ENCODE results near the gene TIAM2.
"Not testable (repeated sequence)": the region's sequence is repeated elsewhere in the genome, so short reads cannot be mapped to it uniquely, and the experiment has no call there.

Gene TIAM2

DNA sequence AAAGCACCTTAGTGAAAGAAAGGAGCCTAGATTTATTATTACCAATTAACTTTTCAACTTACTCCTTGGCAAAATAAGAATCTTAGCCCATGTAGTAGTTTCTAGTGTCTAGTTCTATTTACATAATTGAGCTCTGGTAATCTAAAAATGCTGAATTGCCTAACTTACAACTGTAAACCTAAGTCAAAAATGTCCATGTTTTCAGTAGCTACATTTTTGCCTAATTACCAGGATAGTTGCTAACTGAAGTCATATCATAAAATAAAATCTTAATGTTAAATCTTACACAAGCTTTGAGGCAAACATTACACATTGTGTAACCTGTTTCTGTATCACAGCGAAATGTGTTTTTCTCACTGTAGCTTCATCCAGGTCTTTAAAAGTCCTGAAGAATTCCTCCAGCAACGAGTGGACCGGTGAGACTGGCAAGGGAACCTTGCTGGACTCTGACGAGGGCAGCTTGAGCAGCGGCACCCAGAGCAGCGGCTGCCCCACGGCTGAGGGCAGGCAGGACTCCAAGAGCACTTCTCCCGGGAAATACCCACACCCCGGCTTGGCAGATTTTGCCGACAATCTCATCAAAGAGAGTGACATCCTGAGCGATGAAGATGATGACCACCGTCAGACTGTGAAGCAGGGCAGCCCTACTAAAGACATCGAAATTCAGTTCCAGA, 261.1 kb downstream of the TIAM2 start:
- no peak for TF ChIP-seq POLR2AphosphoS5 (IDR thresholded peaks at IDR 0.05; ENCODE audit: low read depth, low read length)
- DNase-seq (ENCODE audit: insufficient read length) (no peak), FAIRE-seq (no peak)

DNA sequence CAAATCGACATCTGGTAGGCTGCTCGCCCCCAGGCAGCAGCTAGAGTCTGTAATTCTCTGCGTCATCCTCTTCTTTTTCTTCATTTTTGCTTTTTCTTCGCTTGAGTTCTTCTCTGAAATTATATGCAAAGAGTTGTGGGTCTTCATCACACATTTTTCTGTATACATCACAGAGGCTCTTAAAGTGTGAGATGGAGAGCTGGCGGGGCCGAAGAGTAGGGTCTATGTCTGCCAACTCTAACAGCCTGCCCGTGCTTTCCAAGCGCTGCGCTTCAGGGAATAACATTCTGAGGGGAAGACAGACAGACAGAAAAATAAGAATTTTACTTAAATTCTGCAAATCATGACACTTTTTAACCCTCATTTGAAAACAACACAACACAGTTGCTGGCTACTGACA, 262.7 kb downstream of the TIAM2 start:
- TF ChIP-seq TAF1 (IDR thresholded peaks at IDR 0.05; ENCODE audit: borderline replicate concordance, low read depth, low read length) (no peak), POLR2AphosphoS5 (IDR thresholded peaks at IDR 0.05; ENCODE audit: low read depth, low read length) (no peak), POLR2A (IDR thresholded peaks at IDR 0.05; ENCODE audit: low read depth, low read length) (no peak)
- no peak for FAIRE-seq
- DNase-seq (ENCODE audit: insufficient read length): no peak

DNA sequence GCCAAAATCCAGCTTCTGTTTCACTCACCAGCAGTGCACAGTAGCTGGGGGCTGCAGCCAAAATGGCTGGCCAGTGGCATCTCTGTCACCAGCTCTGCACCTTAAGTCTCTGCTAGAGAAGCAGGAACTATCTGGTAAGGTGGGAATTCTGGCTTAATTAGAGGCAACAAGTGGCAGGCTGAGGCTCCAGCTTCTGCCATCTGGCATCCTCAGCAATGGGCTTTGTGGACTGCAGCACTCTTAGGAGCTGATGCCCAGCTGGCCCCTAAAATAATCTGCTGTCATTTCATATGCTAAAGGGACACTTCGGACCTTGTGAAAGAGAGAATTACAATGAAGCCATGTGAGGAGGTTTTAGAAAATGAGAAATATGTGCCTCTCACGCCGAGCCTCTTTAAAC, 264.1 kb downstream of the TIAM2 start:
- FAIRE-seq: no peak
- no peak for TF ChIP-seq POLR2AphosphoS5 (IDR thresholded peaks at IDR 0.05; ENCODE audit: low read depth, low read length)
- TF ChIP-seq TAF1 (IDR thresholded peaks at IDR 0.05; ENCODE audit: borderline replicate concordance, low read depth, low read length): no peak
- TF ChIP-seq POLR2A (IDR thresholded peaks at IDR 0.05; ENCODE audit: low read depth, low read length): no peak
- DNase-seq (ENCODE audit: insufficient read length): no peak

DNA sequence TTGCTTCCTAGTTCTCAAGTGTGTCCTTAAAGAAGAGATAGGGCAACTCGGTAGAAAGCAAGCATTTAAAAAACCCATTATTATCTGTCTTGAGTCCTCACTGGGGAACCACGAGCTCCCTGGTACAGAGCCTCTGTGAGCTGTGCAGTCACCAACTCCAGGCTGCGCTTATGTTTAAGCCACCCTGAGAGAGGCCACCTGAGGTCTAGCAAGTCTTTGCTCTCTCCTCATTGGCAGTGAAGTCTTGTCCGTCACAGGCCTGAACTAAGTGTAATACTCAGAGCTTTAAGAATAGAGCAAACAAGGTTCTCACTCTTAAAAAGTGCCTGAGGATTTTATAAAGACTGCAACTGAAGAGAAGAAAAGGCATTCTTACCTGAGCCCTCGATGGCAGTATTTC, 264.8 kb downstream of the TIAM2 start:
- TF ChIP-seq POLR2AphosphoS5 (IDR thresholded peaks at IDR 0.05; ENCODE audit: low read depth, low read length) (no peak), POLR2A (IDR thresholded peaks at IDR 0.05; ENCODE audit: low read depth, low read length) (no peak), TAF1 (IDR thresholded peaks at IDR 0.05; ENCODE audit: borderline replicate concordance, low read depth, low read length) (no peak)
- no peak for FAIRE-seq
- no peak for DNase-seq (ENCODE audit: insufficient read length)

DNA sequence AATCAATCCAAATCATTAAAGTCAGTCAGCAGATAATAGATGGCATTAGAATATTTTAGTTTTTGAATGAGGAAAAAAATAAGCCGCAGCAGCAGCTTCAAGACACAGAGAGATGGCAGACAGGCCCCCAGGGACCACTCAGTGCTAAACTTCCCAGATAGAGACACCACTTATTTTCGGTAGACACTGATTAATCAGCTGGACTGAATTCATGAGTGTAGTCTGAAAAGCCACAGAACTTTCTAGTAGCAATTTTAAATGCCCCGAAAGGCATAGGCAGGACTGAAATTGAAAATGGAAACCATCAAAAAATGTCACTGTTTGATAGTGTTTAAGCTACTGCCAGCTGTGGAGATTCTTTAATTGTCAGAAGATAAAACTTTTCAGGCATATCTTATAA, 265.6 kb downstream of the TIAM2 start:
- FAIRE-seq (no peak), DNase-seq (ENCODE audit: insufficient read length) (no peak)
- TF ChIP-seq POLR2AphosphoS5 (IDR thresholded peaks at IDR 0.05; ENCODE audit: low read depth, low read length) (no peak), POLR2A (IDR thresholded peaks at IDR 0.05; ENCODE audit: low read depth, low read length) (no peak), TAF1 (IDR thresholded peaks at IDR 0.05; ENCODE audit: borderline replicate concordance, low read depth, low read length) (no peak)

DNA sequence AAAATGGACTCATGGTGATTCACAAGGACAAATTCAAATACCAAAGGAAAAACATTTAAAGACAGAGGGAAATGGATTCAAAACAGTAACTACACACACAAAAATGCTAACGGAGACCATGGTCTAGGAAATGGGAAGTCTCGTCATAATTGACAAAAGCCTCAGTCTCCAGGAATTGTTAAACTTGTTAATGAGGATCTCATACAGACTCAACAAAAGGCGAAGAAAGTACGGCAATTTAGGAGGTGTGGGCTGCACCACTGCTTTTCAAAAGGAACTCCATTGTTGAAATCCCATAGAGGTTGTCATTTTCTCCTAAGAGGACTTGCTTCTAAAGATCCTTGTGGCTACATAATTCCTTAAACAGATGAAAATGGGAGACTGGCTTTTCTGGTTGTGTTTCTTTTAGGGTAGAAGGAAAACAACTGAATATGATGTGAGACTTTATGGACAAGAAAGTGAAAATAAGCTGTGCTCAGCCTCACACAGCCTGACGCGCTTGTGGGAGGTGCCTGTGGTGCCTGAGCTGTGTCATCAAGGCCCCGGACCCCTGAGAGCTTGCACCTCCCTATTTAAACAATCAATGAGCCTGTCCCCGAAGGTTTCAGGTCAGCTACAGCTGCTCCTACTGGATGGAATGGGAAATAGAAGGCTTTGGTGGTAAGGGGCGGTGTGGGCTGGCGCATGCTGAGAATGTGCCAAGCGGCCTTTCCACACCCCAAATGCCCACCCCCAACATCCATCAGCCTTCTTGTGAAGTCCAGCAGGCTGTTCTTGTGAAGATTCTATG, 266.2 kb downstream of the TIAM2 start:
- no peak for FAIRE-seq
- TF ChIP-seq TAF1 (IDR thresholded peaks at IDR 0.05; ENCODE audit: borderline replicate concordance, low read depth, low read length): no peak
- TF ChIP-seq POLR2A (IDR thresholded peaks at IDR 0.05; ENCODE audit: low read depth, low read length): no peak
- no peak for TF ChIP-seq POLR2AphosphoS5 (IDR thresholded peaks at IDR 0.05; ENCODE audit: low read depth, low read length)

DNA sequence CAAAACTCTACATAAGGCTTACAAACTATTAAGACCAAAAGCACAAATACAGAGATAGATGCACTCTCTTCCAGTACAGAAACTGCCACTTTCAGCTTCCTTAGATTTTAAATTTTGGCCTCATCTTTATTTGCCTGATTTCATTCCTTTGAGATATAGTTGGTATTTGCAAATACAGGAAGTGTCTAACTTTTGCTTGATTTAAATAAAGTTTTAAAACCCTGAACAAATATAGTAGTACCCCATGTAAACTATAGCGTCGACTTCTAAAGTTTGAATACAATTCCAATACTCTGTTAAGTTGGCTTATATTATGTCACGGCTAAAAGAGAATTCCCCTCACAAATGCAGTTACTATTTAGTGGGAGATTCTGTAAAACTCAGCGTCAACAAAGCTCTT, 267.5 kb downstream of the TIAM2 start:
- no peak for DNase-seq (ENCODE audit: insufficient read length)
- FAIRE-seq: no peak
- no peak for TF ChIP-seq POLR2A (IDR thresholded peaks at IDR 0.05; ENCODE audit: low read depth, low read length)
- TF ChIP-seq TAF1 (IDR thresholded peaks at IDR 0.05; ENCODE audit: borderline replicate concordance, low read depth, low read length): no peak
- no peak for TF ChIP-seq POLR2AphosphoS5 (IDR thresholded peaks at IDR 0.05; ENCODE audit: low read depth, low read length)

More for the DNA sequence above, 266.2 kb downstream of the TIAM2 start:
- DNase-seq (ENCODE audit: insufficient read length): no peak

DNA sequence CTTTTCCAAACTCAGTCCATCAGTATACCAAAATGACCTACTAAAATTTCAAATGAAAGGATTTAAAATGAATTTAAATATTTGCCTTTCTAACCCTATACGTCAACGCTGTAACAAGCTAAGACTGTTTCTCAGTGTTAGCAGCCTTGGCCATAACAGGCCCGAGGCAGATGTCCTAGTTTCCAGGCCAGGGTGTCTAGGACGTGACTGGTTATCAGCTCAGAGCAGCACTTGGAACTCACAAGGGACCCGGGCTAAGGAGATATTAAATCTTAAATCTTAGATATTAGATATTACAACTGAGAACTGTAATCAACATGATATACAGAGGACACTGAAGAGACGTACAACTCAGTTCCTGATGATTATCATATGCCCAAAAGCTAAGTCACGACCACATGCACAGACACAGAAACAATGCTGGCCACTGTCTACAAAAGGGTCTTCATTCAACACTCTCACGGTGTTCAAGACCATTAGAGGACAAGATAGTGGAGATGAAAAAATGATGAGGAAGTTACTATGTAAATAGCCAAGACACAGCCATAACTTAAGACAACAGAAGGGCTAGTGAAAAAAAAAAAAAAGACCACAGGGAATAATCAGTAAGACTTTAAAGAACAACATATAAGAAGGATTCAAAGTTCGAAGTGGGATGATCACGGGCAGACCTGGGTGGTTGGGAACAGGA, 268.4 kb downstream of the TIAM2 start, which contains the start of gene CLDN20:
CLDN20 (plus strand) TSS at position 641 of the 691 bp plus-strand sequence. CDS start 11,707 bp downstream, outside the sequence.
- DNase-seq (ENCODE audit: insufficient read length) (no peak), FAIRE-seq (no peak)
- no peak for TF ChIP-seq POLR2AphosphoS5 (IDR thresholded peaks at IDR 0.05; ENCODE audit: low read depth, low read length)
- TF ChIP-seq POLR2A (IDR thresholded peaks at IDR 0.05; ENCODE audit: low read depth, low read length): no peak
- no peak for TF ChIP-seq TAF1 (IDR thresholded peaks at IDR 0.05; ENCODE audit: borderline replicate concordance, low read depth, low read length)

DNA sequence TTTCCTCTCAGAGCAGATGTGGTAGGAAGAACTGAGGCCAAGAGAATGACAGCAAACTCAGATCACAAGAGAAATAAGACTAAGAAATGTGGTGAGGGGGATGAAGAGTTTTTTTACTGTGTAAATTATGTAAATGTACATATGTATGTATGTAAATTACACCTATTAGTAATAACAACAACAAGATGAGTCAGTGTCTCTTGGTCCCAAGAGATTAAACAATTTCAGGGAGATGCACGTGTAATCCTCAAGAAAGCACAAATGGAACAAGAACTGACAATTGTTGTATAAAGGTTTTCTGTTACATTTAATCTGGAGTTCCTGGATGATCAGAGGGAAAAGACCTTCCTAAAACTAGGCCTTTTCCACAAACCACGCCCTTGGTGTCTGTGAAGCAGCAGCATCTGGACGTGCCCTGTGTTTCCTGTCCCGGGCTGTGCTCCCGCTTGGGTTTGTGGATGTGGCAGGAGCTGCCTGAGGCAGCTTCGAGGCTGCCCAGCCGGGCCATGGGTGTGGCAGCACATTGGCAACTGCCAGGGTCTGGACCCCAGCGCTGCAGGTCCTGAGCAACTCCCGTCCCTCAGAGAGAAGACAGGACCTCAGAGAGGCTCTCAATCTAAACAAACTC, 269.7 kb downstream of the TIAM2 start:
- no peak for FAIRE-seq
- no peak for DNase-seq (ENCODE audit: insufficient read length)
- no peak for TF ChIP-seq POLR2AphosphoS5 (IDR thresholded peaks at IDR 0.05; ENCODE audit: low read depth, low read length)
- no peak for TF ChIP-seq TAF1 (IDR thresholded peaks at IDR 0.05; ENCODE audit: borderline replicate concordance, low read depth, low read length)

DNA sequence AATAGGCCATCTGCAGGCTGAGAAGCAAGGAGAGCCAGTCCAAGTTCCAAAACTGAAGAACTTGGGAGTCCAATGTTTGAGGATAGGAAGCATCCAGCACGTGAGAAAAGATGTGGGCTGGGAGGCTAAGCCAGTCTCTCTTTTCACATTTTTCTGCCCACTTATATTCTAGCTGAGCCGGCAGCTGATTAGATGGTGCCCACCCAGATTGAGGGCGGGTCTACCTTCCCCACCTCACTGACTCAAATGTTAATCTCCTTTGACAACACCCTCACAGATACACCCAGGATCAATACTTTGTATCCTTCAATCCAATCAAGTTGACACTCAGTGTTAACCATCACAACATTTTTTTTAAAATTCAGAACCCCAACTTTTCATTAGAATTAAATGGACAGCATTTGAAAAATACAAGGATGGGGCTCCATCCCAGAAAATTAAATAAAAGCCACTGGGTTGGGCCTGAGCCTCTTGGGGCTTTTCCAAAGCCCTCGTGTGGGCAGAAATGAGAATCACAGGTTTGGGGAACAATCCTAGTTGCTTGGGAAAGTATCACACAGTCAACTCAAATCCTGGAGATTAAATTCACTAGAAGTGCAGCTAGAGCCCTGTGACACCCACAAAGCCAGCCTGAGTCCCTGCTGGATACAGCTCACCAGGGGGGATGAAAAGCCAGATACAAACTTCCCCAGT, 270.9 kb downstream of the TIAM2 start:
- TF ChIP-seq POLR2AphosphoS5 (IDR thresholded peaks at IDR 0.05; ENCODE audit: low read depth, low read length): no peak
- no peak for TF ChIP-seq TAF1 (IDR thresholded peaks at IDR 0.05; ENCODE audit: borderline replicate concordance, low read depth, low read length)
- TF ChIP-seq POLR2A (IDR thresholded peaks at IDR 0.05; ENCODE audit: low read depth, low read length): no peak
- FAIRE-seq: no peak
- no peak for DNase-seq (ENCODE audit: insufficient read length)

DNA sequence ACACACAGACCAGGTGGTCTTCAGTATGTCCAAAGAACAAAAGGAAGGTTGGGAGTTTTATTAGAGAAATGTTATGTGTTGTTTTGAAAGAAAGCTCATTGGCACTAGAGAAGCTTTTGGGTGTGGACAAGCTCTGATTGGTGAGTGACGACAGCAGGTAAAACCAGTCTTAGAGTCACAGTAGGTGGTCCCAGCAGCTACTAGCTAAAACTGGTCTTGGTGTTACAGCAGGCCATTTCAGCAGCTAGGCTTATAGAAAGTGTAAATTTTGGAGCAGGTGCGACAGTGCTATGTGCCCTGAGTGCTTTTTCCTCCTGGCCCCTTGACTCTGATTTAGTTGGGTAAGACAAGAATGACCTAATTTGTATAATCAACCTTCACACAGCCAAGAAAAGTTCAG, 272.3 kb downstream of the TIAM2 start:
- FAIRE-seq (no peak), DNase-seq (ENCODE audit: insufficient read length) (no peak)
- no peak for TF ChIP-seq POLR2A (IDR thresholded peaks at IDR 0.05; ENCODE audit: low read depth, low read length)

DNA sequence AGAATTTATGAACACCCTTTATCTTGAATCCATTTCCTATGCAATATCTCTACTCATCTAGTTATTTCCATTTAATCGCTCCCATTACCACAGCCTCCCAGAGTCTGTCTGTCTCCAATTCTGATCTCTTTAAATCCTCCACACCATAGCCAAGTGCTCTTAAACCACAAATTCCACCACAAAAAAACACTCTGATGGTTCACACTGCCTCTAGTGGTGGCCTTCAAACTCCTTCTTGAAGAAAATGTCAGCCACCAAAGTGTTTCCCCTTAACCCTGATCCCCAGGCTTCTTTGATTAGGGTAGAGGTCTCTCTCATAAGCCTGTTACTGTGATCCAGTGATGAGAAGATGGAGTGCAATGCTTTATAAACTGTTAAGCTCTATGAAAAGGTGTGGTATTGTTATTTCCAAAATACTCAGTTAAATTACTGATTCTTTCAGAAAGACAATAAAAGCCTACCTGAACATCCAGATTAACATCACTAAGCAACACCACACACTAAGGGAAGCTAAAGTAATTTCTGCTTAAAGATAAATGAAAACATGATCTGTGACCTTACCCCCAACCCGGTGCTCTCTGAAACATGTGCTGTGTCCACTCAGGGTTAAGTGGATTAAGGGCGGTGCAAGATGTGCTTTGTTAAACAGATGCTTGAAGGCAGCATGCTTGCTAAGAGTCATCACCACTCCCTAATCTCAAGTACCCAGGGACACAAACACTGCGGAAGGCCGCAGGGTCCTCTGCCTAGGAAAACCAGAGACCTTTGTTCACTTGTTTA, 273.2 kb downstream of the TIAM2 start:
- DNase-seq (ENCODE audit: insufficient read length); FAIRE-seq: not testable (repeated sequence)

Data from GM12892 (cell line).